GM19351 (cell line): ENCODE data around the gene ZDHHC12.
A peak's percentile ranks its signal among the peaks of the same experiment; 100 is the strongest.

ENCODE experiments used
- ATAC-seq: cut with Tn5 transposase; IDR thresholded peaks from one replicate; pipeline ENCODE4 v1.9.1; 2021; ENCODE audit warnings: mild to moderate bottlenecking, moderate library complexity; ENCODE audit not compliant: unreplicated experiment

ZDHHC12 gene

DNA sequence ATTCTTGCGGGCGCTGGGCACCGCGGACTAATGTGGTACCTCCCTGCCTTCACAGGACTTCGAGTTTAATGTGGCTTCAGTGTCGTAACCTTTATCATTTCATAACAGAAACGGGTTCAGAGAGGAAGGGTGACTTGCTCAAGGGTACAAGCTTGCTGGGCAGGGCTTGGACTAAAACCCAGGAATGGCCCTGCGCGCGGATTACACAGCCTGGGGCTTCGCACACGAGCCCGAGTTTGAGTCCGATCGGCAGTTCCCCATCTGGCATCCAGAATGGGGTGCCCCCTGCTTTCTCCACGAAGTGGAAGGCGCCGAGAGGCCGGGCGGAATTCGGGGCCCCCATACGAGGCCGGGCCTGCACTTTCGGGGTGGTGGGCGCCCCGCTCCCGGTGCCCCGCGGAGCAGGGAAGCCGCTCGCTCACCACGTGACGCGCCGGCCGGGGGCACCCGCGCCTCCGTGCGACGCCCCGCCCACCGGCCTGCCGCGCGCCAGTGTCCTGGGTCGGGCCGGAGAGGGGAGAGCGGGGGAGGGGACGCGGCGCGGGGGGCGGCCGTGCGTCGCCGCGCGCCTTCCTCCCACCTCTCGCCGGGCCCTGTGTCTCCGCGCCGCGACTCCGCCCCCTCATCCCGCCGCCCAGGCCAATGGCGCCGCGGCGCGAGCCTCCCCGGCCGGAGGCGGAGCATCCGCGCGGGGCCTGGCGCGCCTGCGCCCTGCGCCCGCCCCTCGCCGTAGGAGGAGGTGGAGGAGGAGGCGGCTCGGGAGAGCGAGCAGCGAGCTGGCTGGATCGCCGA is 35.2 kb downstream of the ZDHHC12 start, which contains the start of gene SET:
Gene SET, plus strand, starts transcription at position 722 of the 792 bp plus-strand sequence. CDS start 361 bp downstream, outside the sequence.
- ATAC-seq: peak; percentile 63

DNA sequence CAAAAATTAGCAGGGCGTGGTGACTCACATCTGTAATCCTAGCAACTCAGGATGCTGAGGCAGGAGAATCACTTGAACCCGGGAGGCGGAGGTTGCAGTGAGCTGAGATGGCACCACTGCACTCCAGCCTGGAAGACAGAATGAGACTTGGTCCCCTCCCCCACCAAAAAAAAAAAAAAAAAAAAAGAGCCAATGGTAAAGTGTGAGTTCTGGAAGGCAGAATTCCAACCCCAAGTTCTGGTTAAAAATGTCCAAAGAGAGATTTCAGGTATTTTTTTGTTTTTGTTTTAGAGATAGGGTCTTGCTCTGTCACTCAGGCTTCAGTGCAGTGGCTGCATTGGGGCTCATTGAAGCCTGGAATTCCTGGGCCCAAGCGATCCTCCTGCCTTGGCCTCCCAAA is 36.5 kb downstream of the ZDHHC12 start:
- no peak for ATAC-seq

DNA sequence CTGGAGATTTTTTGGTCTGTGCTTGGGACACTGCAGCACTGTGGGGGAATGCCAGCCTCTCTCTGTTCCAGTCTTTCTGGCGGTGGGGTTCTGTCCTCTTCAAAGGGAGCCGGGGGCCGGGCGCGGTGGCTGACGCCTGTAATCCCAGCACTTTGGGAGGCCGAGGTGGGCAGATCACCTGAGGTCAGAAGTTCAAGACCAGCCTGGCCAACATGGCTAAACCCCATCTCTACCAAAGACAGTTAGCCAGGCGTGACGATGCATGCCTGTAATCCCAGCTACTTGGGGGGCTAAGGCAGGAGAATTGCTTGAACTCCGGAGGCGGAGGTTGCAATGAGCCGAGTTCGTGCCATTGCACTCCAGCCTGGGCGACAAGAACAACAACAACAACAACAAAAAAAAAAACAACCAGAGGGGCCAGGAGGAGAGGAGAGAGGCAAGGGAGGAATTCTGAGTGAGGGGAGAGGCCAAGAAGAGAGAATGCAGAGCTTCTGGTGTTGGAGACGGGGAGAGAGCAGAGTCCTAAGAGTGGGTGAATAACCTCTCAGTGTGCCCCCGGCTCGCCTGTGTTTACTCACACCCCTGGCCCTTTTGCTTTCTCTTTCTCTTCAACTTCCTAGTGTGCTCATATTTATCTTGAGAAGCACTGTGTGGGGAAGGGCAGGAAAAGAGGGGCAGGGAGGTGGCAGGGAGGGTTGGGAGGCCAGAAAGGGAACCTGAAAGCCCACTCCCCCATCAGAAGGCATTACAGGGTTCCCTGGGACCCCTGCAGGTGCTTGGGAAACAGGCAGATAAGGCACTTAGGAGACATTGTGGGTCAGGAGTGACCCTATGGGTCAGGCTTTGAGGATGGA is 38.1 kb downstream of the ZDHHC12 start:
- no peak for ATAC-seq

DNA sequence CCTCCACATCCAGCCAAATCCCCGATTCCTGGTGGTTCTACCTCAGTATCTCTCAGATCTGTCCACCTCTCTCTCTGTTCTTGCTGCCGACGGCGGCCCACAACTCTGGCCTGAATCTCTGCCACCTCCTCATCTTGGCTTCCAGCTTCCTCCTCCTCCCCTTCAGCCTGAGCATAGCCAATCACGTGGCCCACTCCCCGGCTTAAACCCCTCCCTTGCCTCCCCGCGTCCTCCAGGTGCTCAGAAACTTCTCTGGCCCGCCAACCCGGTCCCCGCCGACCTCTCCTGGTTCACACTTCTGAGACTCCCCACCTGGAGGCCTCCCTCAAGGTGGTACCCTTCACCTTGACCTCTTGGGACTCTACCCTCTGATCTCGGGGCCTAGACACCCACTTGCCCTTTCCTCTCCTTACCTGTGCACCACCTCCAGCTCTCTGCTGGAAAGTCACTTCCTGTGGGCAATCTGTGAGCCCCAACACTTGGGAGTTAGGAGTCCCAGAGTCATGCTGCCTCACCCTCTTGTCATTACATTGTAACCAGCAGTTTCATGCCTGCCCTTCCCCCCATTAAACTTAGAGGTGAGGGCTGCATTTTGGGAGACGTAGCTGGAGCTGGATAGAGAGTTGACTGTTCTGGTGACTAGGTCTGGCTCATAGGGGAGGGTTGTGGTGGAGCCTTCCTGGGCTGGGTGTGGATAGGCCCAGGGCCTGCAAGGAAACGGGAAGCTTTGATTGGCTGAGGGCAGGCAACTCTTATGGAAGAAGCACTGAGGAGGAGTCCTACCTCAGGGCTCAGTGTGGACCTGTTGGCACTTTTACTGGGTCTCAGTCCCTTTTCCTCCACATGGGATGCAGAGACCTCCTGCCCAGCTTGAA is 39.4 kb downstream of the ZDHHC12 start:
- peak; percentile 41 for ATAC-seq

DNA sequence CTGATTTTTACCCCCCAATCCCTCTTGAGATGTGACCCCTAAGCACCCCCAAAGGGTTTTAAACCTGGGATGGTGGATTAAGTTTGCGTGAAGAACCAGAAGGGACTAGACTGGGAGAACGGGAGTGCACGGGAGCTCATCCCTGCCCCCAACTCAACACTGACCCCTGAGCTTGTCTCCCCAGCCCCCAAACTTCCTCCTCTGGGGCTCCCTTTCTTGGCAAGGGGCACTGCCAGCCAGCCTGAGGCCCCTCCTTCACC is 39.9 kb downstream of the ZDHHC12 start:
- ATAC-seq: no peak

DNA sequence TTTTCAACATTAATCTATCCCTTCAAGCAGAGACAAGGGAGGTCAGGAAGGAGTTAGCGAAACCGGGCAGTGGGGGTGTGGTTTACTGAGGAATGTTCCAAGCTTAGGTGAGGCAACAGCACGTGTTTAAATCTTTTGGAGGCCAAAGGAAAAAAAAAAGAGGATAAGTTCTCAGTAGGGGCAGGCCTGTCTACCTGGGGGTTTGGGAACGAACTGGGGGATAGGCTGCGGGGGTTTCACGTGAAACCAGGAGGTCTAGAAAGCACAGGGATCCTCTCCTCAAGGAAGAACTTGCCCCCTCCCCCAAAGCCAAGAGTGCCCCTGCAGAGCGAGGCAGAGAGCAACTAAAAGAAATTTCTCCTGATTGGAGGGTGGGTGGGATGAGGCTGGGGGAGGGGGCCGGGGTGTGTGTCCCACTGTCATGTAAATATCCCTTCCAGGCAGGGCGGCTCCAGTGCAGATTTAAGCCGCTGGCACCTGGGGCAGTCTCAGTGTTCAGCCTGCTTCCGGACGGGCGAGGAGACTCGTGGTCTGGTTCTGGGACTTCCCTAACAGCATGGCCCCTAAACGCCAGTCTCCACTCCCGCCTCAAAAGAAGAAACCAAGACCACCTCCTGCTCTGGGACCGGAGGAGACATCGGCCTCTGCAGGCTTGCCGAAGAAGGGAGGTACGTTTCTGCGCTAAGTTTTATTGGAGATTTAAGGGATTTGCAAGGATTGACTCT is 40.4 kb downstream of the ZDHHC12 start:
- ATAC-seq: no peak

DNA sequence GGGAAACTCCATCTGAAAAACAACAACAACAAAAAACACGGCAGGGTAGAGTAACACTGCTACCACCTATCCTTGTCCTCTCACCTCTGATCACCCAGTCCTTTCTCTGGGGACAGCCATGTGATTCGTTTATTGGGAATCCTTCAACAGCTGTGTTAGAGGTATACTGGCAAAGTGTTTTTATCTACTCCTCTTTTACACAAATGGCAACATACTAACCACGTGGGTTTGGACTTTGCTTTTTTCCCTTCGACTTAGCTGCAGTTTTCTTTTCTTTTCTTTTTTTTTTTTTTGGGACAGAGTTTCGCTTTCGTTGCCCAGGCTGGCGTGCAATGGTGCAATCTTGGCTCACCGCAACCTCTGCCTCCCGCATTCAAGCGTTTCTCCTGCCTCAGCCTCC is 46.1 kb downstream of the ZDHHC12 start:
- ATAC-seq: no peak

DNA sequence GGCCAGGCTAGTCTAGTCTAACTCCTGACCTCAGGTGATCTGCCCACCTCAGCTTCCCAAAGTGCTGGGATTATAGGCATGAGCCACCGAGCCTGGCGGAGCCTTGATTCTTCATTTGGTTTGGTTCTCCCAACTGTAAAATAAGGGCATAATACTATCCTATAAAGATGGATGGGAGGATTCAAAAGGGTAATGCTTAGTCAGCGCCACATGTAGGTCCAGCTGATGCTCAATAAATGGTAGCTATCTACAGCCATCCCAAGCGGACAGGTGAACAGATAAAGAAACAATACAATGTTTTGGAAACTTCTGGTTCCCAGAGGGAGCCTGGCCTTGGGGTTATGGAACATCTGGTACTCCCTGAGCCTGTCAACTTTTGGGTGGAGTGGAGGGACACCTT is 48.5 kb downstream of the ZDHHC12 start:
- no peak for ATAC-seq
